Measurements from ENCODE around the gene DACT3. TPM values are rescaled to one million over a fixed set of nuclear protein-coding genes. Genes with fewer than 3 reads are reported as not detected.

The DACT3 gene
- total and polyA plus RNA-seq, 2 of the 13 experiments (the other 11 are each of a cell fraction or from before 2014, with no cell fraction given) = 0.04 TPM; not detected in 1

DNA sequence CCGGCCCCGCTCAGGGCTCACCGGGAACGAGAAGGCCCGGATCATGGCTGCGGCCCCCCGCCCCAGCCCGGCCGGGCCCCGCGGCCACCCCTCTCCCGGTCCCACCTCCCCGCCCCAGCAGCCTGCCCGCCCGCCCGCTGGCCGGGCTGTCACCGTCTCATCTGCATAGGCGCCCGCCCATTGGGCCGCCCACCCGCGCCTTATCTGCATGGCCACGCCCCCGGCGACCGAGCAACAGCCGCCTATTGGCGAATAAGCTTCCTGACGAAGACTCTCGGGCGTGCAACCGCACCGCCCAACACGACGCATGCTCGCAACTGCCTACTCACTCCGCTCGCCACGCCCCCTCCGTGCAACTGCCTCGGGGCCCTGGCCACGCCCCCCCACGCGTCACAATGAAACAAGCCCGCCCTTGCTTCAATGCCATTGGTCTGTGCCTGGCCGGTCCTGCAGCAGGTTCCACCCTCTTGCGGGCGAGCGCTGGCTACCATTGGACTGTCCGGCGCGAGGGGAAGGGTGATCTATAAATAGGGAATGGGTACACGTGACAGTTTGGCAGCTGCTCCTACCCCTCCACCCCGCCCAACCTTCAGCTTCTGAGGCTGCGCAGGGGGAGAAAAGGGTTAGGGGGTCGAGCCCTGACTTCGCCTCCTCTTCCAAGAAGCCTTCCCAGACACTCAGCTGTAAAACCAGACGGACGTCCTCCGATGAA is at the start of gene DACT3 (continued):
- TF ChIP-seq, protein P1, sequence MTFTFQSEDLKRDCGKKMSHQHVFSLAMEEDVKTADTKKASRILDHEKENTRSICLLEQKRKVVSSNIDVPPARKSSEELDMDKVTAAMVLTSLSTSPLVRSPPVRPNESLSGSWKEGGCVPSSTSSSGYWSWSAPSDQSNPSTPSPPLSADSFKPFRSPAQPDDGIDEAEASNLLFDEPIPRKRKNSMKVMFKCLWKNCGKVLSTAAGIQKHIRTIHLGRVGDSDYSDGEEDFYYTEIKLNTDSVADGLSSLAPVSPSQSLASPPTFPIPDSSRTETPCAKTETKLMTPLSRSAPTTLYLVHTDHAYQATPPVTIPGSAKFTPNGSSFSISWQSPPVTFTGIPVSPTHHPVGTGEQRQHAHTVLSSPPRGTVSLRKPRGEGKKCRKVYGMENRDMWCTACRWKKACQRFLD (CRISPR knock-in tag; IDR thresholded peaks at IDR 0.05; ENCODE audit: borderline replicate concordance) = no peak
- TF ChIP-seq ZNF12 (CRISPR knock-in tag; IDR thresholded peaks at IDR 0.05) = no peak
- no peak for TF ChIP-seq ZNF589 (CRISPR knock-in tag; conservative IDR thresholded peaks at IDR 0.05)
- no peak for TF ChIP-seq ZNF160 (CRISPR knock-in tag; IDR thresholded peaks at IDR 0.05)
- TF ChIP-seq, protein P2, sequence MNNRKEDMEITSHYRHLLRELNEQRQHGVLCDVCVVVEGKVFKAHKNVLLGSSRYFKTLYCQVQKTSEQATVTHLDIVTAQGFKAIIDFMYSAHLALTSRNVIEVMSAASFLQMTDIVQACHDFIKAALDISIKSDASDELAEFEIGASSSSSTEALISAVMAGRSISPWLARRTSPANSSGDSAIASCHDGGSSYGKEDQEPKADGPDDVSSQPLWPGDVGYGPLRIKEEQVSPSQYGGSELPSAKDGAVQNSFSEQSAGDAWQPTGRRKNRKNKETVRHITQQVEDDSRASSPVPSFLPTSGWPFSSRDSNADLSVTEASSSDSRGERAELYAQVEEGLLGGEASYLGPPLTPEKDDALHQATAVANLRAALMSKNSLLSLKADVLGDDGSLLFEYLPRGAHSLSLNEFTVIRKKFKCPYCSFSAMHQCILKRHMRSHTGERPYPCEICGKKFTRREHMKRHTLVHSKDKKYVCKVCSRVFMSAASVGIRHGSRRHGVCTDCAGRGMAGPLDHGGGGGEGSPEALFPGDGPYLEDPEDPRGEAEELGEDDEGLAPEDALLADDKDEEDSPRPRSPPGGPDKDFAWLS (CRISPR knock-in tag; IDR thresholded peaks at IDR 0.05; ENCODE audit: borderline replicate concordance) = no peak
- TF ChIP-seq ZMYM4 (CRISPR knock-in tag; IDR thresholded peaks at IDR 0.05) = peak; percentile 52; the same call in 1 of the 2 replicates
- no peak for TF ChIP-seq ZNF563 (CRISPR knock-in tag; IDR thresholded peaks at IDR 0.05)
- TF ChIP-seq ZNF576 (CRISPR knock-in tag; IDR thresholded peaks at IDR 0.05) = no peak
- no peak for TF ChIP-seq ETV6 (CRISPR knock-in tag; conservative IDR thresholded peaks at IDR 0.05)
- no peak for TF ChIP-seq SUZ12 (IDR thresholded peaks at IDR 0.05; ENCODE audit: low read depth, low read length)
- TF ChIP-seq HNF4G (IDR thresholded peaks at IDR 0.05; ENCODE audit: borderline replicate concordance, low read depth, low read length) = no peak
- TF ChIP-seq HNF4G (CRISPR knock-in tag; IDR thresholded peaks at IDR 0.05; ENCODE audit: borderline replicate concordance, low read depth) = no peak
- TF ChIP-seq MEF2D (CRISPR knock-in tag; IDR thresholded peaks at IDR 0.05) = peak; percentile 96
- TF ChIP-seq ZNF512 (CRISPR knock-in tag; IDR thresholded peaks at IDR 0.05) = no peak
- no peak for TF ChIP-seq ZSCAN25 (CRISPR knock-in tag; IDR thresholded peaks at IDR 0.05)
- TF ChIP-seq ZFP1 (CRISPR knock-in tag; IDR thresholded peaks at IDR 0.05) = no peak
- TF ChIP-seq NFYC (CRISPR knock-in tag; IDR thresholded peaks at IDR 0.05) = peak; percentile 88
- no peak for TF ChIP-seq AKAP8 (CRISPR knock-in tag; IDR thresholded peaks at IDR 0.05)
- TF ChIP-seq SP5 (CRISPR knock-in tag; IDR thresholded peaks at IDR 0.05; ENCODE audit: borderline replicate concordance, low read depth) = peak; percentile 51; the same call in 1 of the 2 replicates
- no peak for TF ChIP-seq ZBTB8A (CRISPR knock-in tag; IDR thresholded peaks at IDR 0.05; ENCODE audit: borderline replicate concordance, low read depth)
- no peak for TF ChIP-seq MBD4 (IDR thresholded peaks at IDR 0.05; ENCODE audit: borderline replicate concordance, low read length)
- 0 out of 2 replicates have a peak, but pooled peaks have one; percentile 27 for TF ChIP-seq SRF (IDR thresholded peaks at IDR 0.05; ENCODE audit: low read depth, low read length)
- TF ChIP-seq ZNF44 (CRISPR knock-in tag; IDR thresholded peaks at IDR 0.05) = 0 out of 2 replicates have a peak, but pooled peaks have one; percentile 9
- peak; percentile 18; the same call in 1 of the 2 replicates for TF ChIP-seq IKZF5 (CRISPR knock-in tag; IDR thresholded peaks at IDR 0.05)
- TF ChIP-seq NFIB (CRISPR knock-in tag; IDR thresholded peaks at IDR 0.05; ENCODE audit: borderline replicate concordance) = no peak

Measured in HepG2 (cell line).